ENCODE data around the gene STMN1. TPM values are rescaled to one million over a fixed set of nuclear protein-coding genes. Genes with fewer than 3 reads are reported as not detected.

Gene STMN1
- polyA plus RNA-seq, 4 donors = 1,142 to 1,361 (median 1,291) TPM

- no peak for DNase-seq (ENCODE audit: low read depth in 4 of 4, low spot score in 3 of 4)
These were observed 34.3 kb downstream of the STMN1 start for GRCh38 chr1:25871704-25872494.

GRCh38 chr1:25871086-25871703 lies 35.0 kb downstream of the STMN1 start:
- no peak for DNase-seq (ENCODE audit: low read depth in 4 of 4, low spot score in 3 of 4)

GRCh38 chr1:25870614-25871013 lies 35.6 kb downstream of the STMN1 start:
- DNase-seq (ENCODE audit: low read depth in 4 of 4, low spot score in 3 of 4) = no peak

- DNase-seq (ENCODE audit: low read depth in 4 of 4, low spot score in 3 of 4) = no peak
These were observed 36.2 kb downstream of the STMN1 start for GRCh38 chr1:25869909-25870606.

- DNase-seq (ENCODE audit: low read depth in 4 of 4, low spot score in 3 of 4) = peak in 2 of 4 donors; percentile 51 to 73
These were observed 38.8 kb downstream of the STMN1 start for GRCh38 chr1:25867210-25867991.

- DNase-seq (ENCODE audit: low read depth in 4 of 4, low spot score in 3 of 4) = no peak
These were observed 39.9 kb downstream of the STMN1 start for GRCh38 chr1:25866288-25866687.

GRCh38 chr1:25864434-25864833 lies 41.8 kb downstream of the STMN1 start:
- no peak for DNase-seq (ENCODE audit: low read depth in 4 of 4, low spot score in 3 of 4)

GRCh38 chr1:25863486-25864262 lies 42.5 kb downstream of the STMN1 start:
- DNase-seq (ENCODE audit: low read depth in 4 of 4, low spot score in 3 of 4) = no peak

GRCh38 chr1:25862785-25863485 lies 43.3 kb downstream of the STMN1 start:
- no peak for DNase-seq (ENCODE audit: low read depth in 4 of 4, low spot score in 3 of 4)

GRCh38 chr1:25861316-25862286 lies 44.6 kb downstream of the STMN1 start:
- DNase-seq (ENCODE audit: low read depth in 4 of 4, low spot score in 3 of 4) = no peak

- DNase-seq (ENCODE audit: low read depth in 4 of 4, low spot score in 3 of 4) = peak in 3 of 4 donors; percentile 74 to 79 (median 78)
These were observed 47.1 kb downstream of the STMN1 start, which contains the start of gene AUNIP for GRCh38 chr1:25858906-25859789. TSS of gene AUNIP (minus strand) at chr1:25859457. CDS start at chr1:25859357, 100 bp downstream.

GRCh38 chr1:25858494-25858893 lies 47.7 kb downstream of the STMN1 start:
- no peak for DNase-seq (ENCODE audit: low read depth in 4 of 4, low spot score in 3 of 4)

GRCh38 chr1:25856856-25857255 lies 49.4 kb downstream of the STMN1 start:
- DNase-seq (ENCODE audit: low read depth in 4 of 4, low spot score in 3 of 4) = no peak

GRCh38 chr1:25854554-25854953 lies 51.7 kb downstream of the STMN1 start:
- DNase-seq (ENCODE audit: low read depth in 4 of 4, low spot score in 3 of 4) = no peak

All from right renal pelvis (tissue), 4 donors.